HCT116 (cell line): ENCODE measurements around the gene RCE1. TPM values are rescaled to one million over a fixed set of nuclear protein-coding genes. Genes with fewer than 3 reads are reported as not detected.

Source experiments
- ATAC-seq: fragments of 200-7000 bp; cut with Tn5 transposase; 2 replicates; pipeline ENCODE4 v1.9.1; 2020; ENCODE audit warnings: mild to moderate bottlenecking, moderate library complexity
- BruUV-seq: library from RNA; stranded (reverse); fragments of 400-500 nt; replicated peaks from 2 replicates; lab custom pipeline; 2021; lab: Mats Ljungman, UMichigan
- CTCF ChIA-PET: fragments of 300-600 bp; sonication (Branson Sonifier 250); formaldehyde crosslinking; loops from one replicate; lab custom pipeline; 2021; ENCODE audit warnings: antibody characterized with exemption; lab: Charles Lee
- POLR2A ChIA-PET: fragments of 300-600, 350-600 bp; sonication (Branson Sonifier 250); formaldehyde crosslinking; loops from one replicate; lab custom pipeline; 2021; ENCODE audit warnings: antibody characterized with exemption; lab: Charles Lee
- RAD21 ChIA-PET, 2 experiments: fragments of 300-600 bp; sonication (Branson Sonifier 250); formaldehyde crosslinking; loops; one replicate each; lab custom pipeline; 2023; ENCODE audit warnings: low total read pairs in 2 of 2; ENCODE audit not compliant: uncharacterized antibody in 2 of 2, unreplicated experiment in 2 of 2, low non-redundant PET in 1 of 2; lab: Charles Lee
- DNase-seq: peaks from one replicate; pipeline ENCODE4 v3.0.0-alpha.2; 2010; ENCODE audit warnings: low read depth, low spot score
- H2AFZ ChIP-seq: fragments of 200-600 bp; shearing (Covaris generic), sonication (generic); 2 replicates; pipeline ENCODE4 v1.6.1; 2017; ENCODE audit warnings: low read depth, mixed run types, mixed read lengths, antibody characterized with exemption, low read length; ENCODE audit not compliant: poor library complexity, severe bottlenecking
- H3K27ac ChIP-seq: 2 replicates; pipeline ENCODE4 v1.5.1; 2012; ENCODE audit warnings: low read depth, low read length
- H3K27me3 ChIP-seq: fragments of 200-600 bp; sonication (generic); 2 replicates; pipeline ENCODE4 v1.6.1; 2016; ENCODE audit warnings: mixed run types, low read length, mixed read lengths; ENCODE audit not compliant: insufficient read depth
- H3K36me3 ChIP-seq, 2 experiments: fragments of 200-500 bp in 1 of 2; fragments of 200-600 bp in 1 of 2; sonication (Bioruptor generic) in 1 of 2; sonication (generic) in 1 of 2; 2 replicates each; pipeline versions ENCODE4 v1.5.1 to v1.6.1; 2014 to 2016; ENCODE audit warnings: low read length in 2 of 2, inconsistent platforms in 1 of 2, mixed read lengths in 1 of 2, mixed run types in 1 of 2; ENCODE audit not compliant: insufficient read depth in 2 of 2, control insufficient read depth in 1 of 2
- H3K4me1 ChIP-seq, 2 experiments: fragments of 200-600 bp in 1 of 2; sonication (generic) in 1 of 2; 2 replicates each; pipeline versions ENCODE4 v1.5.1 to v1.6.1; 2012 to 2017; ENCODE audit warnings: low read length in 2 of 2, inconsistent platforms in 1 of 2, mild to moderate bottlenecking in 1 of 2, mixed read lengths in 1 of 2, mixed run types in 1 of 2, moderate library complexity in 1 of 2; ENCODE audit not compliant: insufficient read depth in 2 of 2, control insufficient read depth in 1 of 2
- H3K4me2 ChIP-seq: fragments of 200-600 bp; sonication (generic); 2 replicates; pipeline ENCODE4 v1.6.1; 2017; ENCODE audit warnings: mixed run types, low read length, mixed read lengths
- H3K4me3 ChIP-seq, 2 experiments: fragments of 200-600 bp in 1 of 2; sonication (generic) in 1 of 2; replicated peaks in 1 of 2; 2 replicates each; pipeline ENCODE4 v1.5.1; 2011 to 2016; ENCODE audit warnings: low read length in 2 of 2, control low read depth in 1 of 2, low read depth in 1 of 2, mild to moderate bottlenecking in 1 of 2, mixed read lengths in 1 of 2, mixed run types in 1 of 2
- H3K79me2 ChIP-seq: fragments of 200-600 bp; sonication (generic); 2 replicates; pipeline ENCODE4 v1.6.1; 2017; ENCODE audit warnings: mild to moderate bottlenecking, mixed run types, low read length, moderate library complexity, mixed read lengths; ENCODE audit not compliant: insufficient read depth
- H3K9ac ChIP-seq: fragments of 200-600 bp; sonication (generic); 2 replicates; pipeline ENCODE4 v1.6.1; 2016; ENCODE audit warnings: low read length, mixed read lengths
- H3K9me2 ChIP-seq: fragments of 200-600 bp; sonication (generic), shearing (Covaris generic); 2 replicates; pipeline ENCODE4 v1.6.1; 2017; ENCODE audit warnings: mixed run types, mild to moderate bottlenecking, moderate library complexity; ENCODE audit not compliant: insufficient read depth
- H3K9me3 ChIP-seq, 2 experiments: fragments of 200-500 bp in 1 of 2; fragments of 200-600 bp in 1 of 2; sonication (Bioruptor generic) in 1 of 2; sonication (generic) in 1 of 2; 2 replicates each; pipeline ENCODE4 v1.6.1; 2014 to 2017; ENCODE audit warnings: low read length in 2 of 2, mixed read lengths in 2 of 2, inconsistent platforms in 1 of 2, low read depth in 1 of 2, mild to moderate bottlenecking in 1 of 2, mixed run types in 1 of 2, moderate library complexity in 1 of 2; ENCODE audit not compliant: control insufficient read depth in 1 of 2, insufficient read depth in 1 of 2
- H4K20me1 ChIP-seq: fragments of 200-600 bp; sonication (generic), shearing (Covaris generic); 2 replicates; pipeline ENCODE4 v1.6.1; 2017; ENCODE audit warnings: mixed run types, mild to moderate bottlenecking, moderate library complexity; ENCODE audit not compliant: insufficient read depth
- JUND ChIP-seq: IDR thresholded peaks from 2 replicates; pipeline ENCODE4 v1.6.1; 2012
- SP1 ChIP-seq: IDR thresholded peaks from 2 replicates; pipeline ENCODE4 v1.6.1; 2012; ENCODE audit warnings: low read depth
- intact Hi-C: fragments of 100-400 bp; cut with micrococcal nuclease; formaldehyde crosslinking; loops from 2 replicates; pipeline ENCODE4 v1.10.0; 2022
- total RNA-seq: library from RNA; stranded (reverse); gene quantifications from one replicate; pipeline ENCODE4 v1.2.1, GENCODE V29; 2021; ENCODE audit not compliant: unreplicated experiment
- TF ChIP-seq, protein P1 (sequence below): IDR thresholded peaks from 2 replicates; pipeline ENCODE4 v1.6.1; 2012

The RCE1 gene
- total RNA-seq, 1 experiment from 2014 or later, result 35.3 TPM

DNA sequence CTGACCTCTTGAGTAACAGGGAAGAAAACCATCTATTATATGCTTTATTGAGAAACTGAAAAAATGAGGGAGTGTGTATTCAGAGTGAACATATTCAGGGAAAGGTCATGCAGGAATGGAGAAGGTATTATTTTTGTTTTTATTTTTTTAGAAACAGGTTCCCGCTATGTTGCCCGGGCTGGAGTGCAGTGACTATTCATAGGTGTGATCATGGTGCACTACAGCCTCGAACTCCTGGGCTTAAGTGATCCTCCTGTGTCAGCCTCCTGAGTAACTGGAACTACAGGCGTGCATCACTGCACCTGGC is 8.7 kb upstream of the RCE1 start:
- intact Hi-C loops, result loop anchor here (1.0 to 10.0 kb wide), 4 partner anchors 140 to 427 kb away; partner anchors contain the start of gene MRPL11
- H3K9ac ChIP-seq, result no peak overlapping the region
- no TSS peak for BruUV-seq
- no peaks in the 10 kb centered on the region for H3K9me3 ChIP-seq
- RAD21 ChIA-PET, result interaction anchor here in 1 of 2 experiments (1.0 kb wide), 1 partner anchor 139 kb away, joined by 3 read pairs; no protein-coding TSS in a partner anchor
- ATAC-seq, result peak; percentile 12; the same call in 1 of the 2 replicates
- no peaks in the 10 kb centered on the region for H3K4me1 ChIP-seq
- 0 out of 4 replicates have a peak, but pooled peaks cover 0 to 4% of the 10 kb centered on the region in 2 experiments for H3K36me3 ChIP-seq
- H3K4me3 ChIP-seq, result no peak overlapping the region
- no peak overlapping the region for H2AFZ ChIP-seq
- no peaks in the 10 kb centered on the region for H3K9me2 ChIP-seq
- no peaks in the 10 kb centered on the region for H4K20me1 ChIP-seq
- POLR2A ChIA-PET, result interaction anchor here (0.7 to 1.4 kb wide), 2 partner anchors 9 to 156 kb away, joined by 3 read pairs; no protein-coding TSS in a partner anchor
- H3K27ac ChIP-seq, result no peak overlapping the region
- TF ChIP-seq SP1, result 0 out of 2 replicates have a peak, but pooled peaks have one; percentile 13
- no peak for TF ChIP-seq JUND
- no peaks in the 10 kb centered on the region for H3K79me2 ChIP-seq
- no peak for DNase-seq
- H3K27me3 ChIP-seq, result no peaks in the 10 kb centered on the region
- H3K4me2 ChIP-seq, result no peak overlapping the region
- CTCF ChIA-PET, result interaction anchor here (0.7 to 2.9 kb wide), 8 partner anchors 17 to 449 kb away, joined by 3 to 22 read pairs (median 4); partner anchors contain the start of gene RBM4B

DNA sequence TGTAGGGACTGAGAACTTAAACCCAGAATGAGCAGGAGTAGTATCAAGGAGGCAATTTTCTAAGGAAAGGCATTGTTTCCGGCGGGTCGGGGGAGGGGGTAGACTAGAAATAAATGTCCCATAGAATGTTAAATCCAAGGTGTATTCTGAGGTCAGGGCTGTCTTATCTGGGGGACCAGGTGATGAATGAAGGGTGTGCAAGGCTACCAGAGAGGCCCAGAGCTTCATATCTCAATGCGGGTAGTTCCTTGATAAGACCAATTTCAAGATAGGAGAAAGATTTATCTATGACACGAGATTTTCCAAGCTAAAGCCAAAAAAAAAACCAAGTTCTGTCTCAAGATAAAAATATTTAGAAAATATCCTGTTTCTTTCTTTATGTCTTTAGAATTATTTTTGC is 8.3 kb upstream of the RCE1 start:
- intact Hi-C loops, result loop anchor here (1.0 to 10.0 kb wide), 4 partner anchors 141 to 428 kb away; partner anchors contain the start of gene MRPL11
- Histone ChIP-seq H3K4me3 (no peak overlapping the region), H3K27me3 (no peaks in the 10 kb centered on the region), H3K9me3 (no peaks in the 10 kb centered on the region), H3K4me2 (no peak overlapping the region), H3K36me3 (peaks cover 0 to 4% of the 10 kb centered on the region in 2 experiments; a peak in 2 of 4 replicates), H3K27ac (no peak overlapping the region), H3K9ac (no peak overlapping the region), H4K20me1 (no peaks in the 10 kb centered on the region), H3K4me1 (no peaks in the 10 kb centered on the region), H3K9me2 (no peaks in the 10 kb centered on the region), H3K79me2 (no peaks in the 10 kb centered on the region), H2AFZ (no peak overlapping the region)
- TF ChIP-seq, protein P1, sequence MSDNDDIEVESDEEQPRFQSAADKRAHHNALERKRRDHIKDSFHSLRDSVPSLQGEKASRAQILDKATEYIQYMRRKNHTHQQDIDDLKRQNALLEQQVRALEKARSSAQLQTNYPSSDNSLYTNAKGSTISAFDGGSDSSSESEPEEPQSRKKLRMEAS, result no peak
- POLR2A ChIA-PET, result interaction anchor here (0.7 to 1.4 kb wide), 2 partner anchors 9 to 156 kb away, joined by 3 read pairs; no protein-coding TSS in a partner anchor
- no peak for ATAC-seq
- RAD21 ChIA-PET, result interaction anchor here in 1 of 2 experiments (1.0 kb wide), 1 partner anchor 140 kb away, joined by 3 read pairs; no protein-coding TSS in a partner anchor
- DNase-seq, result no peak
- CTCF ChIA-PET, result interaction anchor here (0.7 to 2.9 kb wide), 8 partner anchors 17 to 449 kb away, joined by 3 to 22 read pairs (median 4); partner anchors contain the start of gene RBM4B
- no TSS peak for BruUV-seq
